ENCODE measurements around the gene UNC13A.

DNA sequence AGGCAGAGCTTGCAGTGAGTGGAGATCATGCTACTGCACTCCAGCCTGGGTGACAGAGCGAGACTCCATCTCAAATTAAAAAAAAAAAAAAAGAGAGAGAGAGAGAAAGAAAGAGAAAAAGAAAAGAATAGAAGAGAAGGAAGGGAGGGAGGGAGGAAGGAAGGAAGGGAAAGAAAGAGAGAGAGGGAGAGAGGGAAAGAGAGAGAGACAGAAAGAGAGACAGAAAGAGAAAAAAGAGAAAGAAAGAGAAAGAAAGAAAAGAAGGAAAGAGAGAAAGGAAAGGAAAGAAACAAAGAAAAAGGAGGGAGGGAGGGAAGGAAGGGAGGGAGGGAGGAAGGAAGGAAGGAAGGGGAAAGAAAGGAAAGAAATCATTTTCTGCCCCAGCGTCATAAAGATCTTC, 7.0 kb upstream of the UNC13A start:
- TF ChIP-seq, protein P1, sequence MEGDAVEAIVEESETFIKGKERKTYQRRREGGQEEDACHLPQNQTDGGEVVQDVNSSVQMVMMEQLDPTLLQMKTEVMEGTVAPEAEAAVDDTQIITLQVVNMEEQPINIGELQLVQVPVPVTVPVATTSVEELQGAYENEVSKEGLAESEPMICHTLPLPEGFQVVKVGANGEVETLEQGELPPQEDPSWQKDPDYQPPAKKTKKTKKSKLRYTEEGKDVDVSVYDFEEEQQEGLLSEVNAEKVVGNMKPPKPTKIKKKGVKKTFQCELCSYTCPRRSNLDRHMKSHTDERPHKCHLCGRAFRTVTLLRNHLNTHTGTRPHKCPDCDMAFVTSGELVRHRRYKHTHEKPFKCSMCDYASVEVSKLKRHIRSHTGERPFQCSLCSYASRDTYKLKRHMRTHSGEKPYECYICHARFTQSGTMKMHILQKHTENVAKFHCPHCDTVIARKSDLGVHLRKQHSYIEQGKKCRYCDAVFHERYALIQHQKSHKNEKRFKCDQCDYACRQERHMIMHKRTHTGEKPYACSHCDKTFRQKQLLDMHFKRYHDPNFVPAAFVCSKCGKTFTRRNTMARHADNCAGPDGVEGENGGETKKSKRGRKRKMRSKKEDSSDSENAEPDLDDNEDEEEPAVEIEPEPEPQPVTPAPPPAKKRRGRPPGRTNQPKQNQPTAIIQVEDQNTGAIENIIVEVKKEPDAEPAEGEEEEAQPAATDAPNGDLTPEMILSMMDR (IDR thresholded peaks at IDR 0.05), result no peak
- no peak for TF ChIP-seq POLR2A (IDR thresholded peaks at IDR 0.05)
